ENCODE results near the gene NUDCD3.

NUDCD3 gene

GRCh38 chr7:44396496-44396895, 94.0 kb downstream of the NUDCD3 start:
- H3K4me1 ChIP-seq (ENCODE audit: control insufficient read depth, insufficient read depth, low read length), result no peaks in the 10 kb centered on the region
- no peak overlapping the region for H3K4me3 ChIP-seq (ENCODE audit: low read length)
- H3K9me3 ChIP-seq (ENCODE audit: control insufficient read depth, low read length), result no peaks in the 10 kb centered on the region
- no peak for DNase-seq (ENCODE audit: low read depth)
- H3K27me3 ChIP-seq (replicated peaks; ENCODE audit: control insufficient read depth, insufficient read depth, low read length), result no peaks in the 10 kb centered on the region
- H3K36me3 ChIP-seq (ENCODE audit: control insufficient read depth, insufficient read depth, low read length, severe bottlenecking), result peaks cover 35% of the 10 kb centered on the region
- H3K9ac ChIP-seq (ENCODE audit: low read length), result no peak overlapping the region

GRCh38 chr7:44395067-44395466, 95.4 kb downstream of the NUDCD3 start:
- H3K9ac ChIP-seq (ENCODE audit: low read length), result no peak overlapping the region
- peaks cover 36% of the 10 kb centered on the region for H3K36me3 ChIP-seq (ENCODE audit: control insufficient read depth, insufficient read depth, low read length, severe bottlenecking)
- no peak overlapping the region for H3K4me3 ChIP-seq (ENCODE audit: low read length)
- H3K4me1 ChIP-seq (ENCODE audit: control insufficient read depth, insufficient read depth, low read length), result no peaks in the 10 kb centered on the region
- H3K27me3 ChIP-seq (replicated peaks; ENCODE audit: control insufficient read depth, insufficient read depth, low read length), result no peaks in the 10 kb centered on the region
- H3K9me3 ChIP-seq (ENCODE audit: control insufficient read depth, low read length), result no peaks in the 10 kb centered on the region
- DNase-seq (ENCODE audit: low read depth), result no peak

GRCh38 chr7:44394636-44395035, 95.8 kb downstream of the NUDCD3 start:
- no peak overlapping the region for H3K9ac ChIP-seq (ENCODE audit: low read length)
- DNase-seq (ENCODE audit: low read depth), result no peak
- H3K27me3 ChIP-seq (replicated peaks; ENCODE audit: control insufficient read depth, insufficient read depth, low read length), result no peaks in the 10 kb centered on the region
- H3K36me3 ChIP-seq (ENCODE audit: control insufficient read depth, insufficient read depth, low read length, severe bottlenecking), result peaks cover 37% of the 10 kb centered on the region
- no peaks in the 10 kb centered on the region for H3K4me1 ChIP-seq (ENCODE audit: control insufficient read depth, insufficient read depth, low read length)
- no peak overlapping the region for H3K4me3 ChIP-seq (ENCODE audit: low read length)
- H3K9me3 ChIP-seq (ENCODE audit: control insufficient read depth, low read length), result no peaks in the 10 kb centered on the region

GRCh38 chr7:44394112-44394447, 96.4 kb downstream of the NUDCD3 start:
- no peak for DNase-seq (ENCODE audit: low read depth)
- Histone ChIP-seq H3K9ac (ENCODE audit: low read length) (no peak overlapping the region), H3K27me3 (replicated peaks; ENCODE audit: control insufficient read depth, insufficient read depth, low read length) (no peaks in the 10 kb centered on the region), H3K9me3 (ENCODE audit: control insufficient read depth, low read length) (no peaks in the 10 kb centered on the region), H3K4me3 (ENCODE audit: low read length) (no peak overlapping the region), H3K36me3 (ENCODE audit: control insufficient read depth, insufficient read depth, low read length, severe bottlenecking) (peaks cover 41% of the 10 kb centered on the region), H3K4me1 (ENCODE audit: control insufficient read depth, insufficient read depth, low read length) (no peaks in the 10 kb centered on the region)

- Histone ChIP-seq H3K4me3 (ENCODE audit: low read length) (no peak overlapping the region), H3K36me3 (ENCODE audit: control insufficient read depth, insufficient read depth, low read length, severe bottlenecking) (peaks cover 47% of the 10 kb centered on the region), H3K9me3 (ENCODE audit: control insufficient read depth, low read length) (no peaks in the 10 kb centered on the region), H3K9ac (ENCODE audit: low read length) (no peak overlapping the region), H3K4me1 (ENCODE audit: control insufficient read depth, insufficient read depth, low read length) (no peaks in the 10 kb centered on the region), H3K27me3 (replicated peaks; ENCODE audit: control insufficient read depth, insufficient read depth, low read length) (no peaks in the 10 kb centered on the region)
- DNase-seq (ENCODE audit: low read depth), result no peak
Observed at GRCh38 chr7:44393238-44394111, 97.0 kb downstream of the NUDCD3 start.

- H3K9me3 ChIP-seq (ENCODE audit: control insufficient read depth, low read length), result no peaks in the 10 kb centered on the region
- H3K9ac ChIP-seq (ENCODE audit: low read length), result no peak overlapping the region
- DNase-seq (ENCODE audit: low read depth), result no peak
- H3K4me3 ChIP-seq (ENCODE audit: low read length), result no peak overlapping the region
- H3K36me3 ChIP-seq (ENCODE audit: control insufficient read depth, insufficient read depth, low read length, severe bottlenecking), result peaks cover 56% of the 10 kb centered on the region
- H3K27me3 ChIP-seq (replicated peaks; ENCODE audit: control insufficient read depth, insufficient read depth, low read length), result no peaks in the 10 kb centered on the region
- H3K4me1 ChIP-seq (ENCODE audit: control insufficient read depth, insufficient read depth, low read length), result no peaks in the 10 kb centered on the region
Observed at GRCh38 chr7:44392618-44393010, 97.8 kb downstream of the NUDCD3 start.

- peaks cover 61% of the 10 kb centered on the region for H3K36me3 ChIP-seq (ENCODE audit: control insufficient read depth, insufficient read depth, low read length, severe bottlenecking)
- no peak for DNase-seq (ENCODE audit: low read depth)
Observed at GRCh38 chr7:44391746-44392617, 98.5 kb downstream of the NUDCD3 start.

GRCh38 chr7:44391171-44391570, 99.3 kb downstream of the NUDCD3 start:
- H3K36me3 ChIP-seq (ENCODE audit: control insufficient read depth, insufficient read depth, low read length, severe bottlenecking), result peaks cover 65% of the 10 kb centered on the region

More at GRCh38 chr7:44391746-44392617, 98.5 kb downstream of the NUDCD3 start:
- Histone ChIP-seq H3K27me3 (replicated peaks; ENCODE audit: control insufficient read depth, insufficient read depth, low read length) (no peaks in the 10 kb centered on the region), H3K9me3 (ENCODE audit: control insufficient read depth, low read length) (no peaks in the 10 kb centered on the region), H3K4me3 (ENCODE audit: low read length) (no peak overlapping the region), H3K9ac (ENCODE audit: low read length) (no peak overlapping the region), H3K4me1 (ENCODE audit: control insufficient read depth, insufficient read depth, low read length) (no peaks in the 10 kb centered on the region)

GRCh38 chr7:44390701-44391100, 99.8 kb downstream of the NUDCD3 start:
- Histone ChIP-seq H3K4me1 (ENCODE audit: control insufficient read depth, insufficient read depth, low read length) (no peaks in the 10 kb centered on the region), H3K9me3 (ENCODE audit: control insufficient read depth, low read length) (no peaks in the 10 kb centered on the region), H3K27me3 (replicated peaks; ENCODE audit: control insufficient read depth, insufficient read depth, low read length) (no peaks in the 10 kb centered on the region), H3K36me3 (ENCODE audit: control insufficient read depth, insufficient read depth, low read length, severe bottlenecking) (peaks cover 64% of the 10 kb centered on the region), H3K4me3 (ENCODE audit: low read length) (no peak overlapping the region), H3K9ac (ENCODE audit: low read length) (no peak overlapping the region)
- no peak for DNase-seq (ENCODE audit: low read depth)

More at GRCh38 chr7:44391171-44391570, 99.3 kb downstream of the NUDCD3 start:
- Histone ChIP-seq H3K9me3 (ENCODE audit: control insufficient read depth, low read length) (no peaks in the 10 kb centered on the region), H3K4me1 (ENCODE audit: control insufficient read depth, insufficient read depth, low read length) (no peaks in the 10 kb centered on the region), H3K27me3 (replicated peaks; ENCODE audit: control insufficient read depth, insufficient read depth, low read length) (no peaks in the 10 kb centered on the region), H3K4me3 (ENCODE audit: low read length) (no peak overlapping the region), H3K9ac (ENCODE audit: low read length) (no peak overlapping the region)
- DNase-seq (ENCODE audit: low read depth), result no peak

GRCh38 chr7:44388089-44388970, 102.1 kb downstream of the NUDCD3 start:
- H3K4me1 ChIP-seq (ENCODE audit: control insufficient read depth, insufficient read depth, low read length), result peaks cover 8% of the 10 kb centered on the region
- no peak for DNase-seq (ENCODE audit: low read depth)
- H3K36me3 ChIP-seq (ENCODE audit: control insufficient read depth, insufficient read depth, low read length, severe bottlenecking), result peaks cover 68% of the 10 kb centered on the region
- no peaks in the 10 kb centered on the region for H3K9me3 ChIP-seq (ENCODE audit: control insufficient read depth, low read length)
- no peaks in the 10 kb centered on the region for H3K27me3 ChIP-seq (replicated peaks; ENCODE audit: control insufficient read depth, insufficient read depth, low read length)
- H3K4me3 ChIP-seq (ENCODE audit: low read length), result no peak overlapping the region
- H3K9ac ChIP-seq (ENCODE audit: low read length), result no peak overlapping the region

All from adipocyte (in vitro differentiated cells).